WTC11 (cell line): Measurements from ENCODE around the gene ADGRG3. TPM values are rescaled to one million over a fixed set of nuclear protein-coding genes. Genes with fewer than 3 reads are reported as not detected.

Experiments
- ATAC-seq: fragments of 200-7000 bp; cut with Tn5 transposase; 2 replicates; pipeline ENCODE4 v1.10.0; 2021; ENCODE audit warnings: mild to moderate bottlenecking, moderate library complexity
- CTCF ChIA-PET: fragments of 300-600 bp; sonication (Branson Sonifier 250); formaldehyde crosslinking; loops from one replicate; lab custom pipeline; 2021; ENCODE audit warnings: antibody characterized with exemption; lab: Charles Lee
- POLR2A ChIA-PET: fragments of 350-600 bp; sonication (Branson Sonifier 250); formaldehyde crosslinking; loops from one replicate; lab custom pipeline; 2021; ENCODE audit warnings: antibody characterized with exemption; lab: Charles Lee
- DNase-seq: peaks from one replicate; pipeline ENCODE4 v3.0.0; 2021; ENCODE audit warnings: low spot score
- H3K27ac Mint-ChIP-seq: 2 replicates; pipeline ENCODE4 v1.8.0; 2021; ENCODE audit warnings: mixed read lengths
- H3K27me3 Mint-ChIP-seq: 2 replicates; pipeline ENCODE4 v1.8.0; 2021; ENCODE audit warnings: low read depth, mild to moderate bottlenecking, moderate library complexity, mixed read lengths
- H3K36me3 Mint-ChIP-seq: 2 replicates; pipeline ENCODE4 v1.8.0; 2021; ENCODE audit warnings: mixed read lengths
- H3K4me1 Mint-ChIP-seq: 2 replicates; pipeline ENCODE4 v1.8.0; 2022; ENCODE audit warnings: mixed read lengths
- H3K4me3 Mint-ChIP-seq: 2 replicates; pipeline ENCODE4 v1.8.0; 2021; ENCODE audit warnings: mild to moderate bottlenecking, moderate library complexity, mixed read lengths
- H3K9me3 Mint-ChIP-seq: 2 replicates; pipeline ENCODE4 v1.8.0; 2021; ENCODE audit warnings: mixed read lengths
- AR ChIP-seq: fragments of 250-450 bp; sonication (Bioruptor Pico); IDR thresholded peaks from 2 replicates; pipeline ENCODE4 v1.9.0; 2021; ENCODE audit warnings: mild to moderate bottlenecking
- CBFB ChIP-seq: sonication (generic); formaldehyde crosslinking; IDR thresholded peaks from 2 replicates; pipeline ENCODE4 v1.8.1; 2022; ENCODE audit warnings: mild to moderate bottlenecking, low read depth, missing genetic modification reagents
- E2F4 ChIP-seq: sonication (generic); formaldehyde crosslinking; IDR thresholded peaks from 2 replicates; pipeline ENCODE4 v1.8.1; 2022; ENCODE audit warnings: low read depth, mild to moderate bottlenecking, moderate library complexity, missing genetic modification reagents, borderline replicate concordance
- EMX1 ChIP-seq: fragments of 250-450 bp; sonication (Bioruptor Pico); IDR thresholded peaks from 2 replicates; pipeline ENCODE4 v1.8.0; 2021; ENCODE audit warnings: mild to moderate bottlenecking
- ERG ChIP-seq: fragments of 250-450 bp; sonication (Bioruptor Pico); IDR thresholded peaks from 2 replicates; pipeline ENCODE4 v1.8.0; 2021; ENCODE audit warnings: mild to moderate bottlenecking
- ESRRA ChIP-seq: sonication (generic); formaldehyde crosslinking; IDR thresholded peaks from 2 replicates; pipeline ENCODE4 v1.8.1; 2022; ENCODE audit warnings: mild to moderate bottlenecking, missing genetic modification reagents, borderline replicate concordance
- FOXK1 ChIP-seq: sonication (generic); formaldehyde crosslinking; IDR thresholded peaks from 2 replicates; pipeline ENCODE4 v1.8.0; 2022; ENCODE audit warnings: mild to moderate bottlenecking, moderate library complexity, missing genetic modification reagents
- IRF1 ChIP-seq: sonication (generic); formaldehyde crosslinking; IDR thresholded peaks from 2 replicates; pipeline ENCODE4 v1.8.0; 2023; ENCODE audit warnings: missing genetic modification reagents
- NFATC4 ChIP-seq: fragments of 250-450 bp; sonication (Bioruptor Pico); IDR thresholded peaks from 2 replicates; pipeline ENCODE4 v1.9.0; 2021; ENCODE audit warnings: mild to moderate bottlenecking
- NR2C2 ChIP-seq: sonication (generic); formaldehyde crosslinking; IDR thresholded peaks from 2 replicates; pipeline ENCODE4 v1.8.0; 2022; ENCODE audit warnings: mild to moderate bottlenecking, missing genetic modification reagents
- OVOL2 ChIP-seq: fragments of 250-450 bp; sonication (Bioruptor Pico); IDR thresholded peaks from 2 replicates; pipeline ENCODE4 v1.9.0; 2021; ENCODE audit warnings: mild to moderate bottlenecking, borderline replicate concordance
- SP1 ChIP-seq: sonication (generic); formaldehyde crosslinking; conservative IDR thresholded peaks from 2 replicates; pipeline ENCODE4 v1.8.1; 2022; ENCODE audit warnings: missing genetic modification reagents
- total RNA-seq: library from RNA; stranded (reverse); gene quantifications from 3 replicates; pipeline ENCODE4 v1.2.3, GENCODE V29; 2021
- TF ChIP-seq, protein P1 (sequence below): sonication (generic); formaldehyde crosslinking; IDR thresholded peaks from 2 replicates; pipeline ENCODE4 v1.8.0; 2022; ENCODE audit warnings: mild to moderate bottlenecking, missing genetic modification reagents
- TF ChIP-seq, protein P2 (sequence below): sonication (generic); formaldehyde crosslinking; IDR thresholded peaks from 2 replicates; pipeline ENCODE4 v1.8.1; 2023; ENCODE audit warnings: mild to moderate bottlenecking, missing genetic modification reagents

Gene ADGRG3
- total RNA-seq, 1 experiment from 2014 or later = 0.44 TPM

GRCh38 chr16:57681950-57682728 is 14.0 kb downstream of the ADGRG3 start (continued):
- TF ChIP-seq OVOL2 (CRISPR knock-in tag) (no peak), IRF1 (CRISPR knock-in tag) (no peak), CBFB (no peak)

GRCh38 chr16:57682809-57683635 is 14.9 kb downstream of the ADGRG3 start:
- no peak for ATAC-seq
- H3K4me1 Mint-ChIP-seq = peaks cover 21% of the 10 kb centered on the region
- H3K36me3 Mint-ChIP-seq = no peaks in the 10 kb centered on the region
- ChIA-PET CTCF (no interaction called here), POLR2A (interaction anchor here (1.2 kb wide), 1 partner anchor 52 kb away, joined by 4 read pairs; the partner anchor contains the start of gene KATNB1)
- TF ChIP-seq ERG (CRISPR knock-in tag) = no peak
- TF ChIP-seq NFATC4 (CRISPR knock-in tag) = no peak
- 0 out of 2 replicates have a peak, but pooled peaks have one; percentile 33 for TF ChIP-seq EMX1
- H3K27me3 Mint-ChIP-seq = no peaks in the 10 kb centered on the region; the same call in 1 of the 2 replicates
- DNase-seq = no peak
- H3K9me3 Mint-ChIP-seq = no peaks in the 10 kb centered on the region
- no peak overlapping the region for H3K4me3 Mint-ChIP-seq
- H3K27ac Mint-ChIP-seq = no peak overlapping the region

GRCh38 chr16:57683636-57684545 is 15.8 kb downstream of the ADGRG3 start:
- Mint-ChIP-seq H3K4me3 (no peak overlapping the region), H3K27ac (no peak overlapping the region), H3K36me3 (no peaks in the 10 kb centered on the region), H3K27me3 (no peaks in the 10 kb centered on the region; the same call in 1 of the 2 replicates), H3K4me1 (peaks cover 13% of the 10 kb centered on the region), H3K9me3 (no peaks in the 10 kb centered on the region)
- POLR2A ChIA-PET = interaction anchor here (1.2 kb wide), 1 partner anchor 51 kb away, joined by 4 read pairs; the partner anchor contains the start of gene KATNB1
- ATAC-seq = no peak
- CTCF ChIA-PET = interaction anchor here (0.6 to 1.8 kb wide), 2 partner anchors 16 to 19 kb away, joined by 3 to 5 read pairs; partner anchors contain the start of gene ADGRG3
- no peak for DNase-seq
- TF ChIP-seq ESRRA (CRISPR knock-in tag) (no peak), AR (CRISPR knock-in tag) (no peak), SP1 (CRISPR knock-in tag) (no peak), E2F4 (no peak), FOXK1 (CRISPR knock-in tag) (no peak), NR2C2 (no peak)
- TF ChIP-seq, protein P1, sequence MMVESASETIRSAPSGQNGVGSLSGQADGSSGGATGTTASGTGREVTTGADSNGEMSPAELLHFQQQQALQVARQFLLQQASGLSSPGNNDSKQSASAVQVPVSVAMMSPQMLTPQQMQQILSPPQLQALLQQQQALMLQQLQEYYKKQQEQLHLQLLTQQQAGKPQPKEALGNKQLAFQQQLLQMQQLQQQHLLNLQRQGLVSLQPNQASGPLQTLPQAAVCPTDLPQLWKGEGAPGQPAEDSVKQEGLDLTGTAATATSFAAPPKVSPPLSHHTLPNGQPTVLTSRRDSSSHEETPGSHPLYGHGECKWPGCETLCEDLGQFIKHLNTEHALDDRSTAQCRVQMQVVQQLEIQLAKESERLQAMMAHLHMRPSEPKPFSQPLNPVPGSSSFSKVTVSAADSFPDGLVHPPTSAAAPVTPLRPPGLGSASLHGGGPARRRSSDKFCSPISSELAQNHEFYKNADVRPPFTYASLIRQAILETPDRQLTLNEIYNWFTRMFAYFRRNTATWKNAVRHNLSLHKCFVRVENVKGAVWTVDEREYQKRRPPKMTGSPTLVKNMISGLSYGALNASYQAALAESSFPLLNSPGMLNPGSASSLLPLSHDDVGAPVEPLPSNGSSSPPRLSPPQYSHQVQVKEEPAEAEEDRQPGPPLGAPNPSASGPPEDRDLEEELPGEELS (CRISPR knock-in tag) = no peak
- TF ChIP-seq, protein P2, sequence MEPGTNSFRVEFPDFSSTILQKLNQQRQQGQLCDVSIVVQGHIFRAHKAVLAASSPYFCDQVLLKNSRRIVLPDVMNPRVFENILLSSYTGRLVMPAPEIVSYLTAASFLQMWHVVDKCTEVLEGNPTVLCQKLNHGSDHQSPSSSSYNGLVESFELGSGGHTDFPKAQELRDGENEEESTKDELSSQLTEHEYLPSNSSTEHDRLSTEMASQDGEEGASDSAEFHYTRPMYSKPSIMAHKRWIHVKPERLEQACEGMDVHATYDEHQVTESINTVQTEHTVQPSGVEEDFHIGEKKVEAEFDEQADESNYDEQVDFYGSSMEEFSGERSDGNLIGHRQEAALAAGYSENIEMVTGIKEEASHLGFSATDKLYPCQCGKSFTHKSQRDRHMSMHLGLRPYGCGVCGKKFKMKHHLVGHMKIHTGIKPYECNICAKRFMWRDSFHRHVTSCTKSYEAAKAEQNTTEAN (CRISPR knock-in tag) = no peak
